Fibroblast of skin of abdomen (primary cell): ENCODE measurements around the gene SPEF1.

Experiments used
- DNase-seq: peaks from one replicate; pipeline ENCODE4 v3.0.0-alpha.2; 2013

SPEF1 gene

GRCh38 chr20:3729378-3729777 is 51.9 kb downstream of the SPEF1 start:
- no peak for DNase-seq

- DNase-seq = no peak
Measured at GRCh38 chr20:3728876-3729275, 52.4 kb downstream of the SPEF1 start.

- DNase-seq = no peak
Measured at GRCh38 chr20:3728354-3728753, 52.9 kb downstream of the SPEF1 start.
